C4-2B (cell line): ENCODE data around the gene RYK.
A peak's percentile ranks its signal among the peaks of the same experiment; 100 is the strongest.

Experiments
- CTCF ChIP-seq: fragments of 450-650 bp; conservative IDR thresholded peaks from 2 replicates; pipeline ENCODE4 v1.5.1; 2017; ENCODE audit warnings: mild to moderate bottlenecking
- ZFX ChIP-seq: fragments of 450-650 bp; IDR thresholded peaks from 2 replicates; pipeline ENCODE4 v1.6.1; 2017

GRCh38 chr3:134249935-134250716 lies 533 bp downstream of the RYK start:
- TF ChIP-seq CTCF (no peak), ZFX (peak; percentile 82)
